ENCODE data around the gene CREBBP. TPM values are rescaled to one million over a fixed set of nuclear protein-coding genes. Genes with fewer than 3 reads are reported as not detected.

The CREBBP gene
- total and polyA plus RNA-seq, 10 donors = 5.8 to 153 (median 99.9) TPM

- no peaks in the 10 kb centered on the region for H3K9me3 ChIP-seq
- H3K27me3 ChIP-seq (replicated peaks in 1 of 7) = no peaks in the 10 kb centered on the region
- WGBS, 5 donors = 69 to 86% (median 72%) methylated on average over 6 of the region's 6 CpGs
- TF ChIP-seq POLR2A (IDR thresholded peaks at IDR 0.05) = no peak
- no peak for TF ChIP-seq CTCF (IDR thresholded peaks at IDR 0.05 in 8 of 11, conservative IDR thresholded peaks at IDR 0.05 in 3 of 11)
- TF ChIP-seq POLR2AphosphoS5 (IDR thresholded peaks at IDR 0.05) = no peak
- peaks cover 0 to 52% (median 9%) of the 10 kb centered on the region in 6 donors for H3K36me3 ChIP-seq
- H3K4me3 ChIP-seq = no peak overlapping the region
- intact Hi-C loops (cut with DNase I; ENCODE audit: low total_unique reads) = no loop called here
- H3K4me1 ChIP-seq = peaks cover 9 to 97% (median 76%) of the 10 kb centered on the region in 6 donors
- no peak overlapping the region for H3K27ac ChIP-seq
- no peak for DNase-seq
Observed at GRCh38 chr16:3810198-3810664, 70.3 kb downstream of the CREBBP start.

- WGBS, 5 donors = 87 to 91% (median 89%) methylated on average over 9 of the region's 9 CpGs
- H3K9me3 ChIP-seq = no peaks in the 10 kb centered on the region
- no peaks in the 10 kb centered on the region for H3K27me3 ChIP-seq (replicated peaks in 1 of 7)
- no peak for DNase-seq
- intact Hi-C loops (cut with DNase I; ENCODE audit: low total_unique reads) = no loop called here
- H3K4me3 ChIP-seq = no peak overlapping the region
- peaks cover 0 to 57% (median 9%) of the 10 kb centered on the region in 6 donors for H3K36me3 ChIP-seq
- peak overlapping the region in 1 of 8 donors; percentile 62 for H3K27ac ChIP-seq
- peaks cover 18 to 100% (median 84%) of the 10 kb centered on the region in 6 donors for H3K4me1 ChIP-seq
- no peak for TF ChIP-seq CTCF (IDR thresholded peaks at IDR 0.05 in 8 of 11, conservative IDR thresholded peaks at IDR 0.05 in 3 of 11)
- peak in 1 of 3 donors; percentile 40 for TF ChIP-seq POLR2AphosphoS5 (IDR thresholded peaks at IDR 0.05)
Observed at GRCh38 chr16:3808308-3809063, 72.0 kb downstream of the CREBBP start.

GRCh38 chr16:3807425-3808123, 72.9 kb downstream of the CREBBP start:
- Histone ChIP-seq H3K9me3 (no peaks in the 10 kb centered on the region), H3K36me3 (peaks cover 0 to 59% (median 9%) of the 10 kb centered on the region in 6 donors), H3K4me3 (no peak overlapping the region), H3K27ac (peak overlapping the region in 4 of 8 donors; percentile 26 to 62 (median 38)), H3K27me3 (replicated peaks in 1 of 7) (no peaks in the 10 kb centered on the region), H3K4me1 (peaks cover 18 to 98% (median 80%) of the 10 kb centered on the region in 6 donors)
- intact Hi-C loops (cut with DNase I; ENCODE audit: low total_unique reads) = no loop called here
- no peak for DNase-seq
- TF ChIP-seq CTCF (IDR thresholded peaks at IDR 0.05 in 8 of 11, conservative IDR thresholded peaks at IDR 0.05 in 3 of 11) = no peak
- no peak for TF ChIP-seq POLR2AphosphoS5 (IDR thresholded peaks at IDR 0.05)
- TF ChIP-seq POLR2A (IDR thresholded peaks at IDR 0.05) = no peak
- WGBS, 5 donors = 31 to 65% (median 49%) methylated on average over 3 of the region's 3 CpGs
